ENCODE results near the gene GPRC5B. TPM values are rescaled to one million over a fixed set of nuclear protein-coding genes. Genes with fewer than 3 reads are reported as not detected.

Gene GPRC5B
- total RNA-seq, 2 experiments from 2014 or later, result not detected

- no peaks in the 10 kb centered on the region for H3K9me3 Mint-ChIP-seq
Observed at GRCh38 chr16:19885451-19886072, 914 bp upstream of the GPRC5B start.

GRCh38 chr16:19883966-19884485 is 622 bp downstream of the GPRC5B start:
- POLR2A ChIA-PET, result interaction anchor here (0.8 kb wide), 1 partner anchor 166 kb away, joined by 3 read pairs; the partner anchor contains the start of genes IQCK and KNOP1
- H3K27ac Mint-ChIP-seq, result no peak overlapping the region
- TF ChIP-seq CTCF (IDR thresholded peaks at IDR 0.05), result no peak
- DNase-seq, result peak; percentile 21
- H3K36me3 Mint-ChIP-seq (ENCODE audit: low read depth), result no peaks in the 10 kb centered on the region
- intact Hi-C loops (cut with micrococcal nuclease), result no loop called here
- CTCF ChIA-PET, result interaction anchor here (1.3 to 3.8 kb wide), 3 partner anchors 283 to 327 kb away, joined by 5 to 47 read pairs (median 7); partner anchors contain the start of gene VPS35L
- peaks cover 33% of the 10 kb centered on the region for H3K27me3 Mint-ChIP-seq
- H3K9me3 Mint-ChIP-seq, result no peaks in the 10 kb centered on the region
- H3K4me3 Mint-ChIP-seq, result peak overlapping the region; percentile 40
- peaks cover 19% of the 10 kb centered on the region for H3K4me1 Mint-ChIP-seq (ENCODE audit: low read depth)
- no peak for ATAC-seq

More at GRCh38 chr16:19885451-19886072, 914 bp upstream of the GPRC5B start:
- ATAC-seq, result no peak
- Mint-ChIP-seq H3K4me3 (peak overlapping the region; percentile 73), H3K4me1 (ENCODE audit: low read depth) (peaks cover 20% of the 10 kb centered on the region), H3K36me3 (ENCODE audit: low read depth) (no peaks in the 10 kb centered on the region), H3K27me3 (peaks cover 33% of the 10 kb centered on the region), H3K27ac (no peak overlapping the region)
- no peak for TF ChIP-seq CTCF (IDR thresholded peaks at IDR 0.05)
- intact Hi-C loops (cut with micrococcal nuclease), result loop anchor here (2.0 kb wide), 2 partner anchors 285 to 327 kb away; no protein-coding TSS in a partner anchor
- CTCF ChIA-PET, result interaction anchor here (0.9 to 4.3 kb wide), 9 partner anchors 168 to 329 kb away, joined by 3 to 56 read pairs (median 5); partner anchors contain the start of genes IQCK, KNOP1 and VPS35L
- POLR2A ChIA-PET, result no interaction called here
- DNase-seq, result peak; percentile 15

GRCh38 chr16:19883296-19883965 is 1.2 kb downstream of the GPRC5B start:
- ChIA-PET CTCF (interaction anchor here (3.8 kb wide), 1 partner anchor 326 kb away, joined by 47 read pairs; the partner anchor contains the start of gene VPS35L), POLR2A (interaction anchor here (0.8 kb wide), 1 partner anchor 165 kb away, joined by 3 read pairs; the partner anchor contains the start of genes IQCK and KNOP1)
- peak; percentile 8 for DNase-seq
- Mint-ChIP-seq H3K36me3 (ENCODE audit: low read depth) (no peaks in the 10 kb centered on the region), H3K4me3 (no peak overlapping the region), H3K4me1 (ENCODE audit: low read depth) (peaks cover 15% of the 10 kb centered on the region), H3K9me3 (no peaks in the 10 kb centered on the region), H3K27ac (no peak overlapping the region), H3K27me3 (peaks cover 33% of the 10 kb centered on the region)
- no peak for TF ChIP-seq CTCF (IDR thresholded peaks at IDR 0.05)
- ATAC-seq, result no peak
- intact Hi-C loops (cut with micrococcal nuclease), result no loop called here

GRCh38 chr16:19882646-19883045 is 2.0 kb downstream of the GPRC5B start:
- no peak for DNase-seq
- ATAC-seq, result no peak
- intact Hi-C loops (cut with micrococcal nuclease), result no loop called here
- no peak overlapping the region for H3K27ac Mint-ChIP-seq
- H3K4me3 Mint-ChIP-seq, result no peak overlapping the region
- TF ChIP-seq CTCF (IDR thresholded peaks at IDR 0.05), result no peak
- no peaks in the 10 kb centered on the region for H3K36me3 Mint-ChIP-seq (ENCODE audit: low read depth)
- peaks cover 33% of the 10 kb centered on the region for H3K27me3 Mint-ChIP-seq
- no peaks in the 10 kb centered on the region for H3K9me3 Mint-ChIP-seq
- POLR2A ChIA-PET, result no interaction called here
- H3K4me1 Mint-ChIP-seq (ENCODE audit: low read depth), result peaks cover 15% of the 10 kb centered on the region
- CTCF ChIA-PET, result interaction anchor here (0.9 kb wide), 1 partner anchor 24 kb away, joined by 4 read pairs; no protein-coding TSS in a partner anchor
